ENCODE results near the gene KIFBP. TPM values are rescaled to one million over a fixed set of nuclear protein-coding genes. Genes with fewer than 3 reads are reported as not detected.
"Not testable (repeated sequence)": the region's sequence is repeated elsewhere in the genome, so short reads cannot be mapped to it uniquely, and the experiment has no call there.

KIFBP gene
- total RNA-seq, 3 donors from 2014 or later, result 7.5 to 11.4 (median 9.3) TPM

DNA sequence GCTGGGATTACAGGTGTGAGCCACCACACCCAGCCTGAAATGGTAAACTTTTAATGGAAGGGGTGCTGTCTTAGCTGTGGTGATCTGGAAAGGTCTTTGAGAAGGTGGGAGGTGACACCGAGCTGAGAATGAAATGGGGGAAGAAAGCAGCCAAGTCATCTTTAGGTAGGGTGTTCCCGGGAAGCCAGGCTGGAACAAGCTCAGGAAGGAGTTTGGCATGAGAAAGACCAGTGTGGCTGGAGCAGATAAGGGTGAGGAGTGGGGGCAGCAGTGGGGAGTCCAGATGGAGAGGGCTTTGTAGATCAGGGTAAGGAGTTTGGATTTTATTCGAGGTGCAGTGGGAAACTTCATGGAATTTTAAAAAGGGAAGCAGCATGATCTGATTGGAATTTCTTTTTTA, 30.0 kb downstream of the KIFBP start:
- Mint-ChIP-seq H3K9me3 (no peaks in the 10 kb centered on the region), H3K4me1 (ENCODE audit: low read depth) (no peaks in the 10 kb centered on the region), H3K36me3 (ENCODE audit: insufficient read depth) (peaks cover 23% of the 10 kb centered on the region), H3K4me3 (no peak overlapping the region), H3K27me3 (ENCODE audit: low read depth) (no peaks in the 10 kb centered on the region)
- ATAC-seq (no peak), DNase-seq (no peak)

DNA sequence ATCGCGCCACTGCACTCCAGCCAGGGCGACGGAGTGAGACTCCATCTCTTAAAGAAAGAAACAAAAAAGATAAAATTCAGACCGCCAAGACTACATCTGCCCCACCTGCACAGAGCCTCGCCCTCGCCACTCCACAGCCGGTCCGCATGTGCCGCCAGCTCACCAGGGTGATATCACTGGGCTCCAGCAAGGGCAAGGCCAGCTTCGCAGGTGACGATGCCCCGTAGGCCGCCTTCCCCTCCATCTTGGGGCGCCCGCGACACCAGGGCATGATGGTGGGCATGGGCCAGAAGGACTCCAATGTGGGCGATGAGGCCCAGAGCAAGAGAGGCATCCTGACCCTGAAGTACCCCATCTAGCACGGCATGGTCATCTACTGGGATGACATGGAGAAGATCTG, 34.0 kb downstream of the KIFBP start:
- peaks cover 5% of the 10 kb centered on the region for H3K4me1 Mint-ChIP-seq (ENCODE audit: low read depth)
- peaks cover 13% of the 10 kb centered on the region for H3K36me3 Mint-ChIP-seq (ENCODE audit: insufficient read depth)
- H3K4me3 Mint-ChIP-seq, result no peak overlapping the region
- H3K9me3 Mint-ChIP-seq, result no peaks in the 10 kb centered on the region
- ATAC-seq, result no peak
- no peak for DNase-seq
- H3K27me3 Mint-ChIP-seq (ENCODE audit: low read depth), result no peaks in the 10 kb centered on the region

DNA sequence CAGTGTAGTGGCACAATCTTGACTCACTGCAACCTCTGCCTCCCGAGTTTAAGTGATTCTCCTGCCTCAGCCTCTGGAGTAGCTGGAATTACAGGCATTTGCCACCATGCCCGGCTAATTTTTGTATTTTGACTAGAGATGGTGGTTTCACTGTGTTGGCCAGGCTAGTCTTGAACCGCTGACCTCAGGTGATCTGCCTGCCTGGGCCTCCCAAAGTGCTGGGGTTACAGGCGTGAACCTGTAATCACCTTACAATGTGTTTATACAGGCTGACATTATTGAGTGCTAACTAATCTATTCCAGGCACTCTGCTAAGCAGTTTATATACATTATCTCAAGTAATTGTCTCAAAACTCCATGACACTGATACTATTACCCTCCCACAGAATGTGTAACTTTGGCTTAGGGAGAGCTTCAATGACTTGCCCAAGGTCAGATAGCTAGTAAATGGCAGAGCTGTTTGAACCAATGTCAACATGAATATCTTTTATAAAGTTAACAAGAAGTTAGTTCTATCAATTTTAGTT, 36.8 kb downstream of the KIFBP start:
- no peaks in the 10 kb centered on the region for H3K9me3 Mint-ChIP-seq
- no peak overlapping the region for H3K4me3 Mint-ChIP-seq
- no peaks in the 10 kb centered on the region for H3K27me3 Mint-ChIP-seq (ENCODE audit: low read depth)
- no peak for ATAC-seq
- H3K36me3 Mint-ChIP-seq (ENCODE audit: insufficient read depth), result no peaks in the 10 kb centered on the region
- peaks cover 8% of the 10 kb centered on the region for H3K4me1 Mint-ChIP-seq (ENCODE audit: low read depth)
- no peak for DNase-seq

DNA sequence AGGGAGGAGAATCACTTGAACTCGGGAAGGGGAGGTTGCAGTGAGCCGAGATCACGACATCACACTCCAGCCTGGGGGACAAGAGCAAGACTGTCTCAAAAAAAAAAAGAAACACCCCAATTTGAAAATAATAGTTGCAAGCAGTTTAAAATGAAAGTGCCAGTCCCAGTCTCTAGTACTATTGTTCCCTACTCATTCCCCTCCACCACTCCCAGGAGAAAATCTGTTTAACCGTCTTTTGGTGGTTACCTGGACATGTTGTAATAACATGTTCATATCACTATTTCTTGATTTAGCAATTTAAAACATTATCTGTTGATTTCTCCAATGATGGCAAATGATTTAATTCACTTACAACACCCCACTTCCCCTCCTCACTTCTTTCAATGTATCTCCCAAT, 44.7 kb downstream of the KIFBP start:
- ATAC-seq (no peak), DNase-seq (no peak)
- Mint-ChIP-seq H3K36me3 (ENCODE audit: insufficient read depth) (no peaks in the 10 kb centered on the region), H3K4me3 (no peak overlapping the region), H3K4me1 (ENCODE audit: low read depth) (no peaks in the 10 kb centered on the region), H3K9me3 (no peaks in the 10 kb centered on the region), H3K27me3 (ENCODE audit: low read depth) (no peaks in the 10 kb centered on the region)

DNA sequence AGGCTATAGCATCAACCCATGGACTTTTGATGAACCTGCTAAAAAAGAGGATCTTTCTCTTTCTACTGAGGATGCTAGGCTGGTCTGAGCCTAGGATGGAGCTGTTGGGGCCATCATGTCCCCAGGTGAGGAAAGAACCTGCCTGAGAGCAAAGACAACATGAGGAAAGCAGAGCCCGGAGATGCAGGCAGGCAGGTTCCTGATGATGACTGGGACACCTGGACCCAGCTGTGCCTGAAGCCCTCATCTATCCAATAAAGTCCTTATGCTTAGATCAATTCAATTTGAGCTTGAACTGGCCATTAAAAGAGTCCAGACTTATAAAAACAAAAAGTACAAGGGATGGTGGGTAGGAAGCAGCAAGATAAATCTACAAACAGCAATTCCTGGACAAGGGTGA, 48.9 kb downstream of the KIFBP start:
- ATAC-seq (no peak), DNase-seq (no peak)
- no peaks in the 10 kb centered on the region for H3K27me3 Mint-ChIP-seq (ENCODE audit: low read depth)
- no peaks in the 10 kb centered on the region for H3K4me1 Mint-ChIP-seq (ENCODE audit: low read depth)
- no peaks in the 10 kb centered on the region for H3K9me3 Mint-ChIP-seq
- H3K4me3 Mint-ChIP-seq, result no peak overlapping the region
- no peaks in the 10 kb centered on the region for H3K36me3 Mint-ChIP-seq (ENCODE audit: insufficient read depth)

DNA sequence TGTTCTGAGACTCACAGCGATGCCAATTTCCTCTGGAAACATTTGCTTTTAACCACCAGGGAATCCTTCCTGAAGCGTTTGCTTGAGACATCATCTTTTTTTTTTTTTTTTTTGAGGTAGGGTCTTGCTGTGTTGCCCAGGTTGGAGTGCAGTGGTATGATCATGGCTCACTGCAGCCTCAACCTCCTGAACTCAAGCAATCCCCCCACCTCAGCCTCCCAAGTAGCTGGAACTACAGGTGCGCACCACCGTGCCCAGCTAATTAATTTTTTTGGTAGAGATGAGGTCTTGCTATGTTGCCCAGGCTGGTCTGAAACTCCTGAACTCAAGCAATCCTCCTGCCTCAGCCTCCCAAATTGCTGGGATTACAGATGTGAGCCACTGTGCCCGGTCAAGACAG, 52.3 kb downstream of the KIFBP start:
- H3K4me3 Mint-ChIP-seq; DNase-seq; H3K9me3 Mint-ChIP-seq; ATAC-seq; H3K36me3 Mint-ChIP-seq (ENCODE audit: insufficient read depth); H3K27me3 Mint-ChIP-seq (ENCODE audit: low read depth): not testable (repeated sequence)
- H3K4me1 Mint-ChIP-seq (ENCODE audit: low read depth), result peaks cover 25% of the 10 kb centered on the region

DNA sequence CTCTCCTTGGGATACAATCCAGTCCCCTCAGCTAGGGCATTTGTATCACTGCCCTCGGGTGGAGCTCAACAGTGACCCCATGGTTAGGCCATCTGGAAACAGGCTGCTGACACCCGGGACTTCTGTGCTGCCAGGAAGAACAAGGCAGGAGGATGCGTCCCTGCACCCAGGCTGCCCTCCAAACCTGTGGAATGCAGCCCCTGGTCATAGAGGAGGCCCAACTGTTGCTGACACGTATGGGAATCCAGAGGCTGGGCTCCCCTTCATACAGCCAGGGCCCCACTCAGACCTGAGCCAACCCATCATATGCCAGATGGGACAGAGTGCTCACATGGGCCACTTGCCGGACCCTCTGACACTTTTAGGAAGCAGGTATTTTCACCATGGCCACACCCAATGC, 53.8 kb downstream of the KIFBP start:
- no peak for DNase-seq
- no peaks in the 10 kb centered on the region for H3K27me3 Mint-ChIP-seq (ENCODE audit: low read depth)
- no peak for ATAC-seq
- H3K4me3 Mint-ChIP-seq, result no peak overlapping the region
- H3K4me1 Mint-ChIP-seq (ENCODE audit: low read depth), result peaks cover 34% of the 10 kb centered on the region
- no peaks in the 10 kb centered on the region for H3K36me3 Mint-ChIP-seq (ENCODE audit: insufficient read depth)
- no peaks in the 10 kb centered on the region for H3K9me3 Mint-ChIP-seq

DNA sequence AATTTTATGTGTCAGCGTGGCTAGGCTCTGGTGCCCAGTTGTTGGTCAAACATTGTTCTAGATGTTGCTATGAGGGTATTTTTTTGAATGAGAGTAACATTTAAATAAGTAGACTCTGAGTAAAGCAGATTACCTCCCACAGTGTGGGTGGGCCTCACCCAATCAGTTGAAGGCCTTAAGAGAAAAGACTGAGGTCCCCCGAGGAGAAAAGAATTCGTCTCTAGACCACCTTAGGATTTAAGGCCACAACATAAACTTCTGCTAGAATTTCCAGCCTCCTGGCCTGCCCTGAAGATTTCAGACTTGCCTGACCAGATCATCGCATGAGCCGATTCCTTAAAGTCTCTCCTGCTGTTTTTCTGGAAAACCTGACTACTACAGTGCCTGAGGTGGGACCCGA, 54.2 kb downstream of the KIFBP start:
- H3K27me3 Mint-ChIP-seq (ENCODE audit: low read depth), result no peaks in the 10 kb centered on the region
- H3K36me3 Mint-ChIP-seq (ENCODE audit: insufficient read depth), result no peaks in the 10 kb centered on the region
- H3K4me1 Mint-ChIP-seq (ENCODE audit: low read depth), result peaks cover 37% of the 10 kb centered on the region
- no peaks in the 10 kb centered on the region for H3K9me3 Mint-ChIP-seq
- ATAC-seq, result no peak
- no peak for DNase-seq
- no peak overlapping the region for H3K4me3 Mint-ChIP-seq

DNA sequence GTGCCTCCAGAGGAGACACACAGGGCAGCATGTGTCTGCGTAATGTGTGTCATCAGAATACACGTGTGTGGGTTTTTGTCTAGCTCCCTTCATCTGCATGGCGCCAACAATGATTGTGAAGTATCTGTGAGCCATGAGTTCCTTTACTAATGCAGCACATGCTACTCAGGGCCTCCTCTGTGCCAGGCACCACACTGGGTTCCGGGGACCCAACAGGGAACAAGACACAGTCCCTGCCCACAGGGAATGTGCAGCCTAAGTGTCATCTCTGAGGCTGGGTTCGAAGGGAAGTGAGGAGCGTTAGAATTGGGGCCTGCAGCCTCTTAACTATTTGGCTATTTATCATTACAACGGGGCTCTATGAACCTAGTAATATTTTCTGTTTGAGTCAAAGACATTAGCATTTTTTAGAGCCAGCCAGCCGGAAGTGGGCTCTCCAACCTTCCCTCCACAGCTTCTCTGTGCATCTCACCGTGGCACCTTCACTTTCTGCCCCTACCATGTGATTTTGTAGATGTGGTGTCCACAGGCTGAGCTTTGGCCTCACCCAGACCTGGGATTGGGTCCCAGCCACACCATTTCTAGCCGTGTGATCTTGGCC, 55.4 kb downstream of the KIFBP start:
- H3K36me3 Mint-ChIP-seq (ENCODE audit: insufficient read depth), result no peaks in the 10 kb centered on the region
- peak overlapping the region; percentile 30 for H3K4me3 Mint-ChIP-seq
- peaks cover 42% of the 10 kb centered on the region for H3K4me1 Mint-ChIP-seq (ENCODE audit: low read depth)
- peak; percentile 8 to 19 for ATAC-seq
- H3K9me3 Mint-ChIP-seq, result no peaks in the 10 kb centered on the region
- no peak for DNase-seq
- no peaks in the 10 kb centered on the region for H3K27me3 Mint-ChIP-seq (ENCODE audit: low read depth)

DNA sequence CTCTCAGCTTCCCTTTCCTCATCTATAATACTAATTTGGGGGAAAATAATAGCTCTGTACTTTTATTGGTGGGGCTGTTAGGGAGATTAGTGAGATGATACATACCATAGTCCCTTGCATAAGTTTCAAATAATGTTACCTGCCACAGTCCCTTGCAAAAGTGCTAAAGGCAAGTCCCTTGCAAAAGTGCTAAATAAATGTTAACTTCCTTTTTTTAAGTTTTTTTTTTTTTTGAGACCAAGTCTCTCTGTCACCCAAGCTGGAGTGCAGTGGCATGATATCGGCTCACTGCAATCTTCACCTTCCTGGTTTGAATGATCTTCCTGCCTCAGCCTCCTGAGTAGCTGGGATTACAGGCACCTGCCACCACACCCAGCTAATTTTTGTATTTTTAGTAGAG, 55.9 kb downstream of the KIFBP start:
- Mint-ChIP-seq H3K4me3 (peak overlapping the region; percentile 30), H3K4me1 (ENCODE audit: low read depth) (peaks cover 42% of the 10 kb centered on the region), H3K36me3 (ENCODE audit: insufficient read depth) (no peaks in the 10 kb centered on the region), H3K27me3 (ENCODE audit: low read depth) (no peaks in the 10 kb centered on the region), H3K9me3 (no peaks in the 10 kb centered on the region)
- ATAC-seq (no peak), DNase-seq (no peak)

DNA sequence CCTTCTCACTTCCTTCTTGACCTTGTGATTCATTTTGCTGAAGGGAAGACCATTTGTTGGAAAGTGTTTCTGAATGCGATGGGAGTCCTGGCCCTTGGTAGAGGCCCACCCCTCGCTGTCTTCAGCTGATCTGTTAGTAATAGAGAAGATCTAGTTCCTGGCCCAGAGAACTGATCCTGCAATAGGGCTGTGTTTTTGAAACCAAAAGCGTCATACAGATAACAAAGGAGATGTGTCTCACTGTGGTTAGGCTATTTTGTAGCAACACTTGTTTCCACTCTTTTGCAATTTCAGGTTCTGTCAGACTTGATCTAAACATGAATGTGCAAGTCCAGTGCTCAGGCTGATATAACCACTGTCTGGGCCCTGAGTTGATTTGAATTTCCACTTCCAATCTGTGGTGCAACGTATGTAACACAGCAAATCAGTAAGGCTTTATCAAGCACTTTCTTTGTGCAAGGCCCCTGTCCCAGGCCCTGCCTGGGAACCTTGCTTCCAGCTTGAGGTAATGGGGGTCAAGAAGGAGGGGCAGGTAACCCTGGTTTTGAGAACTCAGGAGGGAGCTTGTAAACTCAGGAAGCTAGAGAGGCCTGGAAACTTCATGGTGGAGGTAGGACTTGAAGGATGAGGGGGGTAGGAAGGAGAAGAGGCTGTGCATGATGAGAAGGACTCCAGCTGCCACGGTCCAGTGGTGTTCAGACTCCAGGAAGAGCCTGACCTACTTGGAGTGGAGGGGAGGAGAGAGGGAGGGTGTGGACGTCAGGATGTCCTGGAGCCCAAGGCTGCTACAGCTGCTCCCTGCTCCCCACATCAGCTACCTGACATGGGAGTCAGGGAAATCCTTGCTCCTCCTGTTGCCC, 57.1 kb downstream of the KIFBP start:
- H3K27me3 Mint-ChIP-seq (ENCODE audit: low read depth), result no peaks in the 10 kb centered on the region
- DNase-seq, result no peak
- H3K9me3 Mint-ChIP-seq, result no peaks in the 10 kb centered on the region
- no peaks in the 10 kb centered on the region for H3K36me3 Mint-ChIP-seq (ENCODE audit: insufficient read depth)
- H3K4me1 Mint-ChIP-seq (ENCODE audit: low read depth), result peaks cover 42% of the 10 kb centered on the region
- peak; percentile 88 to 90 for ATAC-seq
- H3K4me3 Mint-ChIP-seq, result peak overlapping the region; percentile 55

DNA sequence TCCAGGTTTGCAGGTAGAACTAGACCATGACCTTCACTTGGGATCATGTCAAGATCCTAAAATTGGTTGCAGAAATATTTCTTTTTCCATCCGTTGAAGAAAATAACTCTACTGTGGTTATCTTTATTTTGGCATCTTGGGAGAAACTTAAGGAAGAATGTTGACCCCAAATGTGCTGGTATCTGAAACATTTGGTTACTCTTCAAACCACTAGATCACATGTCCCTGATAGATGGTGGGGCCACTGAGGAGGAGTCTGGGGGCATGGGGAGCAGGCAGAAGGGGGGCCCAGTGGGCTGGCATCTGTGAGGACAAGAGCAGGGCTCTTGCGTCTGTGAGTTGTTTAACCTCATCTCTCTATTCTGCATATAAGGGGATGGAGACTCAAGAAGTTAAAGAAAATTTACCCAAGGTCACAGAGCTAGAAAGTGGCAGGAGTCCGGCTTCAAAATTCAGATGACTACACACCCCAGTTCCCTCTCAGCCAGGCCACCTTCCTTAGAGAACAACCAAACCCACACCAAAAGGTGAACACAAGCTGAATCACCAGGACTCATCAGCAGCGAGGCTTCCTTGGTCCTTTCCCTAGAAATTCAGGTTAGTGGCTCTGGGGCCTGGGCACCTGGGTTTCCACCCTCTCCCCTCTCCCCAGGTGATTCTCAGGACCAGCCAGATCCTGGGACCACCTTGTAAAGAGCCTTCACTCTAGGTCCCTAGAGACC, 58.7 kb downstream of the KIFBP start:
- DNase-seq (no peak), ATAC-seq (no peak)
- H3K4me3 Mint-ChIP-seq, result no peak overlapping the region
- H3K27me3 Mint-ChIP-seq (ENCODE audit: low read depth), result no peaks in the 10 kb centered on the region
- H3K9me3 Mint-ChIP-seq, result no peaks in the 10 kb centered on the region
- no peaks in the 10 kb centered on the region for H3K36me3 Mint-ChIP-seq (ENCODE audit: insufficient read depth)
- H3K4me1 Mint-ChIP-seq (ENCODE audit: low read depth), result peaks cover 44% of the 10 kb centered on the region

DNA sequence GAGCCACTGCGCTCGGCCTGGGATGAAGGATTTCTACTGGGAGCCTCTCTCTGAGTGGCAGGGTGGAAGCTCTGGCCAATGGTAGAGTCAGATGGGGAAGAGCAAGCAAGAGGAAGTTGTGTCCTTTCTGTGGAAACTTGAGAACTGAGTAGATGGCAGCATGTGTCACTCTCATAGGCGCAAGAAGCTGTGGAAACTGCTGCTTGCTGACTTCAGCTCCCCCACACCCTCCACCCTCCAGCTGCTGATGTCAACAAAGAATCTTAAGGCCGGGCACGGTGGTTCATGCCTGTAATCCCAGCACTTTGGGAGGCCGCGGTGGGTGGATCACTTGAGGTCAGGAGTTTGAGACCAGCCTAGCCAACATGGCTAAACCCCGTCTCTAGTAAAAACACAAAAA, 59.5 kb downstream of the KIFBP start:
- H3K27me3 Mint-ChIP-seq (ENCODE audit: low read depth), result no peaks in the 10 kb centered on the region
- H3K36me3 Mint-ChIP-seq (ENCODE audit: insufficient read depth), result no peaks in the 10 kb centered on the region
- ATAC-seq (peak; percentile 30 to 38), DNase-seq (no peak)
- no peaks in the 10 kb centered on the region for H3K9me3 Mint-ChIP-seq
- peaks cover 48% of the 10 kb centered on the region for H3K4me1 Mint-ChIP-seq (ENCODE audit: low read depth)
- H3K4me3 Mint-ChIP-seq, result no peak overlapping the region

DNA sequence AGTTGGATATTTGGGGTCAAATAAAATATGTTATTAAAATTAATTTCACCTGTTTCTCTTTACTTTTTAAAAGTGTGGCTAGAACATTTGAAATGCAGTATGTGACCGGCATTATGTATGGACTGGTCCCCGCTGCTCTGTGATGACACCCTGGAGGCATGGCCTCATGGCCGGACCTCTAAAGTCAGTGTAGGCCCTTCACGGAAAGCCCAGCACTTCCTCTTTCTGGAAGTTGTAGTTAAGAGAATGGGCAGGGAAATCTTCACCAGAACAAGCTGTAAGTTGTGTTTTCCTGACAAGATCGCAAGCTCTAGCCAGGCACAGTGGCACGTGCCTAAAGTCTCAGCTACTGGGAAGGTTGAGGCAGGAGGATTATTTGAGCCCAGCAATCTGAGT, 61.0 kb downstream of the KIFBP start:
- Mint-ChIP-seq H3K27me3 (ENCODE audit: low read depth) (no peaks in the 10 kb centered on the region), H3K36me3 (ENCODE audit: insufficient read depth) (no peaks in the 10 kb centered on the region), H3K4me1 (ENCODE audit: low read depth) (peaks cover 38% of the 10 kb centered on the region), H3K4me3 (no peak overlapping the region), H3K9me3 (no peaks in the 10 kb centered on the region)
- ATAC-seq, result no peak
- no peak for DNase-seq

Data from activated T-cell treated with anti-CD3 and anti-CD28 coated beads, Interleukin-2, amount 50 U/mL, for 4 hours (primary cell).